GM12873 (cell line): Measurements from ENCODE around the gene UQCC5.

Experiments
- CTCF ChIP-seq: IDR thresholded peaks from 2 replicates; pipeline ENCODE4 v1.5.1; 2012; ENCODE audit warnings: low read depth, mild to moderate bottlenecking, moderate library complexity, low read length, control low read depth; ENCODE audit not compliant: insufficient read depth; ENCODE audit errors: missing control alignments

Gene UQCC5

GRCh38 chr3:52525680-52526561 lies 10.5 kb upstream of the UQCC5 start:
- TF ChIP-seq CTCF = no peak

GRCh38 chr3:52527039-52527731 lies 9.2 kb upstream of the UQCC5 start:
- no peak for TF ChIP-seq CTCF

- TF ChIP-seq CTCF = no peak
These were observed 8.4 kb upstream of the UQCC5 start for GRCh38 chr3:52527732-52528585.

- no peak for TF ChIP-seq CTCF
These were observed 7.6 kb upstream of the UQCC5 start for GRCh38 chr3:52528586-52529375.

- no peak for TF ChIP-seq CTCF
These were observed 6.8 kb upstream of the UQCC5 start for GRCh38 chr3:52529376-52530333.

GRCh38 chr3:52530918-52531826 lies 5.2 kb upstream of the UQCC5 start:
- no peak for TF ChIP-seq CTCF
